Stimulated activated CD4-positive, alpha-beta T cell treated with anti-CD3 and anti-CD28 coated beads, Interleukin-12 subunit alpha, Interleukin-12 subunit beta, amount 100 ng/mL, for 48 hours (primary cell): ENCODE results near the gene PSD.
A peak's percentile ranks its signal among the peaks of the same experiment; 100 is the strongest.

Experiments
- DNase-seq, 3 donors: peaks; one replicate each; pipeline ENCODE4 v3.0.0-alpha.2; 2020; ENCODE audit warnings: low read depth in 2 of 3, low spot score in 1 of 3

Gene PSD

DNA sequence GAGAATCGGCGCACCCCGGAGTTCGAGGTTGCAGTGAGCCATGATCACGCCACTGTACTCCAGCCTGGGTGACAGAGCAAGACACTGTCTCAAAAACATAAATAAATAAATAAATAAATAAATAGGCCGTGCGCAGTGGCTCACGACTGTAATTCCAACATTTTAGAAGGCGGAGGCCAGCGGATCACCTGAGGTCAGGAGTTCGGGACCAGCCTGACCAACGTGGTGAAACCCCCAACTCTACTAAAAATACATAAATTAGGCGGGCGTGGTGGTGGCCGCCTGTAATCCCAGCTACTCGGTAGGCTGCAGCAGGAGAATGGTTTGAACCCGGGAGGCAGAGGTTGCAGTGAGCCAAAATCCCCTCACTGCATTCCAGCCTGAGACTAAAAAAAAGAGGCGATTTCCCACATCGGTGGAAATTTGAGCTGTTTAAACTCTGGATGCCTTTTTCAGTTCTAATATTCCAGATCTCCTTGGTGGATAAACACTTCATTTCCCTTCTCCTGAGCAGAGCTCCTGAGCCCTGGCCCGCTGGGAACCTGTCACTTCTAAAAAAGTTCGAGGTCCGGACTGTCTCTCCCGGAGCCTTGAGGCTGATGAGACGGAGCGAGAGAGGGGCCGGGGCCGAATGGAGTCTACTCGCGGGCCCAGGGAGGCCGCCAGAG lies 25.0 kb downstream of the PSD start:
- DNase-seq, result no peak

DNA sequence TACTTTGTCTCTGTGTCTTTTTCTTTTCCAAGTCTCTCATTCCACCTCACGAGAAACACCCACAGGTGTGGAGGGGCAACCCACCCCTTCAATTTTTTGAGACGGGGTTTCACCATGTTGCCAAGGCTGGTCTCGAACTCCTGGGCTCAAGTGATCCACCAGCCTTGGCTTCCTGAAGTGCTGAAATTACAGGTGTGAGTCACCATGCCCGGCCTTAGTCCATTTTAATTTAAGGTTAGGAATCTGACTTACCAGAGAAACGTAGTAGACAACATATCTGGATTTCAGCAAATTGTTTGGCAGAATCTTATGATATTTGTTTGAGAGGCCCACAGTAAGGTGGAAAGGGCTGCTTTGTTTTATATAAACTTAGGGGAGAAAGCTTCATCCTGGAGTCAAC lies 26.3 kb downstream of the PSD start:
- DNase-seq, result no peak

DNA sequence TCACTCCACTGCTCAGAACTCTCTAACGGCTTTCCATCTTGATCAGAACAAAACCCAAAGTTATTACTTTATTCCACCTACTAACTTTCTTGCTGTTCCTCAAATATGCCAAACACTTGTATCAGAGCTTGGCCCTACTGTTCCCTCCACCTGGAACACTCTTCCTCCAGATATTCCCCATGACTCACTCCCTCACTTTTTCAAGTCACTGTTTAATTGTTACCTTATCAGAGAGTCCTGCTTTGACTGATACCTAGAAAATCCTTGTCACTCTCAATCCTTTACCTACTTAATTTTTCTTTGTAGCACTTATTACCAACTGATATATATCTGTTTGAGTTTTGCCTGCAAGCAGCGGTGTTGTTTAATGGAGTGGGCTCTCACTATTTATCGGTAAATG lies 28.7 kb downstream of the PSD start:
- DNase-seq, result no peak

DNA sequence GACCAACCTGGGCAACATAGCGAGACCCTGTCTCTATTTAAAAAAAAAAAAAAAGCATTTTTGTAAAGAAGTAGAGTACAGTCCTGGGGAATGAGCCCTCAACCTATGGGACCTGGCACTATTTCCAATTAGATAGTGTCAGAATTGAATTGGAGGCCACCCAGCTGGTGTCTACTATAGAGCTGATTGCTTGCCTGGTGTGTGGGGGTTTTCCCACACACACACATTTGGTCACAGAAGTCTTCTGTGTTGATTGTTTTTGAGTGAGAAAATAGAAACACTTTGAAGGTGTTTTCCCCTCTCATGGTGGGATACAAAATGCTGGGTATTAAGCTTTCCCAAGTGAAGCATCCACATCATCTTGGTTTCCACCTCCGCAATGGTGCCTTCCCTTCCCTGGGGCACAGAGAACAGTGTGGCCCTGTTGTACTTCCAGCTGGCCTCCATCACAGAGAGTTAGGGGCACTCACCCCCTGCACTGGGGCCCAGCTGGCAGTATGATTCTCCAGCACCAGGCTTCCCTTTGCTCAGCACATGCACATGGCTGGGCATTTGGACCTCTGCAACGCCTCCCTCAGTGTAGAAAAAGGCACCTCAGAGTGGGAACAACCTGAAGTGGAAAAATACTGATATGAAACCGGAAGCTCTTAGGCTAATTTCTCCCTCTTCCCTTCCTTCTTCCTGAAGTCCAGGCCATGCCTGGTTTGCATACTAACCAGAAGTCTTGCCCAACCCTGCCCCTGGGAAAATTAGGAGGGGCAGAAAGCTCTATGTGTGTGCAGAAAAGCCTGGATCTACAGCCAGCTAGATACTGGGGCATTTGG lies 33.8 kb downstream of the PSD start:
- DNase-seq, result no peak

DNA sequence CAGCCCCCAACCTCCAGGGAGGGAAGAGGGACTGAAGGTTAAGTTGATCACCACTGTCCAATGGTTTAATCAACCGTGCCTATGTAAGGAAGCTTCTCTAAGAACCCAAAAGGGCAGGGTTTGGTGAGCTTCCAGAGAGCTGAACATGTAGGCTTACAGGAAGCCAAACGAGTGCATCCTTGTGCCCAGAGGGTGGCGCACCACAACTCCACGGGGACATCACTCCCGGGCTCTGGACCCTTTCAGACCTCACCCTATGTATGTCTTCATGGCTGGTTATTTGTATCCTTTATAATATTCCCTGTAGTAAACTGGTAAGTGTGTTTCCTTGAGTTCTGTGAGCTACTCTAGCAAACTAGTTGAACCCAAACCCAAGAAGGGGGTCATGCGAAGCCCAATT lies 34.5 kb downstream of the PSD start:
- no peak for DNase-seq

DNA sequence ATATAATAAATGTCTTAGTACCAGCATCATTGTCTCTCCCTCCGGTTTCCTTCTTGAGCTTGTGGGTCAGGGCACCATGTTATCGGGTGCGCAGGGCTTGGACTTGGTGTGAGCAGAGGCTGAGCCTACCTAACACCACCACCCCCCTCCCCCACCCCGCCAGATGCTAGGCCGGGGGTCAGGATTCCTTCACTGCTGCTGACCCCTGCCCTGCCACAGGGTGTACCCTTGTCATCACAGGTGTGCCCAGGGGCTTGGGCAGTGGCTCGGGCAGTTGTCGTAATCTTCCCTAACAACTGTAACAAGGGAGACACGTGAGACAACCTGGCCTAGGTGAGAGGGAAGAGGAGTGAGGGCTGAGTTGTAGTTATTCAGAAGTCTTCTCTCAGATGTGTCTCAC lies 35.7 kb downstream of the PSD start:
- DNase-seq, result no peak

DNA sequence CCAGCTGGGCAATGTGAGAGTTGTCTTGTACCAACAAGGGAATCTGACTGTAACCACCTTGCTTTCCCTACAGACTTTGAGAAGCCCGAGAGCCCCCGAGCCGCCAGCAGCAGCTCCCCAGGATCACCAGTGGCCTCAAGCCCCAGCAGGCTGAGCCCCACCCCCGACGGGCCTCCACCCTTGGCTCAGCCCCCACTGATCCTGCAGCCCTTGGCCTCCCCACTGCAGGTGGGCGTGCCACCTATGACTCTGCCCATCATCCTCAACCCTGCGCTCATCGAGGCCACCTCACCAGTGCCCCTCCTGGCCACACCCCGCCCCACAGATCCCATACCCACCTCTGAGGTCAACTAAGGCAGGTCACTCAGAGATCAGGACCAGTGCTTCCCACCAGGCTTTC lies 36.6 kb downstream of the PSD start:
- no peak for DNase-seq

DNA sequence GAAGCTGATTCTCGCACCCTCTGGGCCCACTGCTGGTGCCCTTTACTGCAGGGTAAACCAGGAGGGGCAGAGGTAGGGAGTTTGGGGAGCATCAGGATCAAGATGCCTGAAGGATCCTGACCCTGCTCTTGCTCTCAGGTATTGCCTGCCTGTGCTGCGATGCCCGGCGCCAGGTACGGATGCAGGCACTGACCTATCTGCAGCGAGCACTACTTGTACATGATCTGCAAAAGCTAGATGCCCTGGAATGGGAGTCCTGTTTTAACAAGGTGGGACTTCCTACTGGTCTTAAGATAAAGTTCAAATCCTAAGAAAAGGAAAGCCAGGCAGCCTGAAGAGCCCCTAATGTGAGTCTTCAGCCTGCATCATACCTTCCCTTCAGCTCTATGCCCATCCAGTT lies 39.2 kb downstream of the PSD start:
- no peak for DNase-seq

DNA sequence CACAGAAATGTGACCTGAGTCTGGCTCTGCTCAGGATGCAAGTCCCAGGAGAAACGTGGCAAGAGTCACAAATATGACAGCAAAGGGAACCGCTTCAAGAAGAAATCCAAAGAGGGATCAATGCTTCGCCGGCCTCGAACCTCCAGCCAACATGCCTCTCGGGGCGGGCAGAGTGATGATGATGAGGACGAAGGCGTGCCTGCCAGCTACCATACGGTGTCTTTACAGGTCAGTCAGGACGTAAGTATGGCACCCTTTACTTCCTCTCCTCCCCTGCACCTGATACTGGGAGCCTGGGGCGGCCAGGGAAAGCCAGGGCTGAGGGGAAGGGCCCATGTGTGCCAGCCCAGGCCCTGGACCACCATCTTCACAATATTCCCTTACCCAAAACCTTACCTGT lies 41.7 kb downstream of the PSD start:
- DNase-seq, result no peak

DNA sequence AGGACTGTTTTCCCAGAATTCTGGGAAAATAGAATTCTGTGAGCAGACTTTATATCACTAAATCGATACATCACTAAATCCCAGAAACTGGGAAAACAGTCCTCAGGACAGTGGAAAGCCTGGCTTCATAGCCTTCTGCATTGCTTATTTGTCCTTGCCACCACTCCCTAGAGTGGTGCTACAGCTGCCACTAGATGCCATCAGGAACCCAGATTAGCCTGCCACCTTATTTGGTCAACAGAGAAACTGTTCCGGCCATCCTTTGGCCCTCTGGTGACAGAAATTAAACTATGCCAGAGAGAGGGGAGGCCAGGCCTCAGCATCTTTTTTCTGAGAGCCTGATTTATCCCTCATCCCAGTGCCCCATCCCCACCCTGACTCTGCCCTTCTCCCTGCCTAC lies 42.7 kb downstream of the PSD start:
- DNase-seq, result no peak

DNA sequence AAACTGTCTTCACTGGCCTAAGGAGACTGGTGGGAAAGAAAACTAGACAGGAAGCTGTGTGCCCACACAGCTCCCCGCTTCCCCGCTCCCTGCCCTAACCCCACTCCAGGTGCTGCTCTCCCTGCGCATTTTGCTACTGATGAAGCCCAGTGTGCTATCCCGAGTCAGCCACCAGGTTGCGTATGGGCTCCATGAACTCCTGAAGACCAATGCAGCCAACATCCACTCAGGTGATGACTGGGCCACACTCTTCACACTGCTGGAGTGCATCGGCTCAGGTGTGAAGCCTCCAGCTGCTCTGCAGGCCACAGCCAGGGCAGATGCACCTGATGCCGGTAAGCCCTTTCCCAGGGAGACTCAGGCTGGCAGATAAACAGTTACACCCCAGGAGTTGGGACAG lies 43.3 kb downstream of the PSD start:
- no peak for DNase-seq

DNA sequence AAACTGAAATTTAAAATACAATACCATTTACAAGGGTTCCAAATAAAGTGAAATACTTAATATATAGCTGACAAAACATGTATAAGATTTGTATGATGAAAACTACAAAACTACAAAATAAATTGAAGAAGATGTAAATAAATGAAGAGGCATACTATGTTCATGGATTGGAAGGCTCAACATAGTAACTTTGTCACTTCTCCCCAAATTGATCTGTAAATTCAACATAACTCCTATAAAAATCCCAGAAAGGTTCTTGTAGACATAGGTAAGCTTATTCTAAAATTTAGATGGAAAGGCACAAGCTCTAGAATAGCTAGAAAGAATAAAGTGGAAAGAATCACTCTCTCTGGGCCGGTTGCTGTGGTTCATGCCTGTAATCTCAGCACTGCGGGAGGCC lies 47.3 kb downstream of the PSD start:
- DNase-seq, result no peak

DNA sequence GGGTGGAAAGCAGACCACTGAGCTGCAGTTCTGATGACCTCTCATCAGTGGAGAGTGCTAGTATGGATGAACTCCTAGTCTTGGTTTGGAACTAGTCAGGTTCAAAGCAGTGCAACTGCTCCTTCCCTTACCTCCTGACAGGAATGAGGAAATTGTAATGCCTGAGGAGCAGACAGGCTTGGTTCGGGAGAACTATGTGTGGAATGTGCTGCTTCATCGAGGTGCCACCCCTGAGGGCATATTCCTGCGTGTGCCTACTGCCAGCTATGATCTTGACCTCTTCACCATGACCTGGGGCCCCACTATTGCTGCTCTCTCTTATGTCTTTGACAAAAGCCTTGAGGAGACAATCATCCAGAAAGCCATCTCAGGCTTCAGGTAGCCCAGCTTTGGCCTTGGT lies 50.5 kb downstream of the PSD start:
- no peak for DNase-seq

DNA sequence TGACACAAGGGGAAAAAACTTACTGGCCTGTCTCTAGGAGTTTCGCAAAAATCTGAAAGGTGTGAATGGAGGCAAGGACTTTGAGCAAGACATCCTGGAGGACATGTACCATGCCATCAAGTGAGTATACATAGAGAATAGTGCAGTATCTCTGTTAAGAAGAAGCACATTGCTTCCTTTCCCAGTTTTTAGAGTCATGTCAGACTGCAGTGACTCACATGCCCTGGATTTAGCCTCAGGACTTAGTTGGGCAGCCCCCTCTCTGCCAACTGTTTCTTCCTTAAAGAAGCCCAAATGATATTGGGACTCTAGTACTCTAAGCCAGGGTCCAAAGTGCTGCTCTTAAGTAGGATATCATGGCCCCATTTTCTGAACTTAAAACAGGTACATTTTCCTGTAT lies 51.1 kb downstream of the PSD start:
- no peak for DNase-seq

DNA sequence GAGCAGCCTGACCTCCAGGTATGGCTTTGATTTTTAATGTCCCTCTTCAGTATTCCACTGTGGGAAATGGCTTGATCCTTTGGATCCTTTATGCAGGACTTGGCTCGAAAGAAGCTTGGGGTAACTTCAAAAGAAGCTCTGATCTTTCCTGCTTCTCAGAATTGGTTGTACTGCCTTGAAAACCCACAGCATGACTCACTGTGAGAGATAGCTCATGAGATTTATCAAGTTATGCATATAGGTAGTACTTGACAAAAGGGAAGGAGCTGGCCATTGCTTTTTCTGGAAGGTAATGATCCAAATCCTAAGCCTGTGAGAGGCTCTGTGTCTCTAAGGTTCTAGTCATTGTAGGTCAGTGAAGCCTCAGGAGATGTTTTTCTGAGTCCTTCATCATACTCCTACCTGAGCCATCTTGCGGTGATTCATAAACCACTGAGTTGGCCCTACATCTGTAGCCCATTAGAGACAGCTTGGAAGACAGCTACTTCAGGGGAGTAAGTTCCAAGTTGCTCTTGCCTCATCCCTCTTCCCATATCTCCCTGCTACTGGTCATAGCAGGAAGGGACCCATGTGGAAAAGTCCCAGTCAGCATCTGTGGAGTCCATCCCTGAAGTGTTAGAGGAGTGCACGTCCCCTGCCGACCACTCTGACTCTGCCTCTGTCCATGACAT lies 59.7 kb downstream of the PSD start:
- peak in 1 of 3 donors; percentile 10 for DNase-seq

DNA sequence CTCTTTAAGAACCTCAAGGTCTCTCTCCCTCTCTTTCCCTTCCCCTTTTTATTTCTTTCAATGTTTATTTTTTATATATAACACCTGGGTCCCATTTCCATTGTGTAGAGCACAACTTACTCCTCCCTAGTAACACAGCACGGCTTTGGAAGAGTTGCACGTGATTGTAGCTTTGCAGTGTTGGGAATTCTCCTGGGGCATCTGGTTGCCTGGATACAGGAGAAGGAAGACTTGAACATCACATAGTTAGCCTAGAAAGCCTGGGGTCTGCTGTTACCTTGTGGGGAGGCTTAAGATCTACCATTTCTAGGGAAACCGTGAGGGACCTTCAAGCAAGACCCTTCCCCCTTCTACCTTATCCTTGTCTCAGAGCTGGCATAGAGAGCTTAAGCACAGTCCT lies 64.1 kb downstream of the PSD start:
- no peak for DNase-seq
